Measurements from ENCODE around the gene IL17F.

GRCh38 chr6:52254731-52255378 lies 10.6 kb upstream of the IL17F start:
- TF ChIP-seq EZH2 (IDR thresholded peaks at IDR 0.05; ENCODE audit: low read length, unreplicated experiment) = no peak
- TF ChIP-seq, protein P1, sequence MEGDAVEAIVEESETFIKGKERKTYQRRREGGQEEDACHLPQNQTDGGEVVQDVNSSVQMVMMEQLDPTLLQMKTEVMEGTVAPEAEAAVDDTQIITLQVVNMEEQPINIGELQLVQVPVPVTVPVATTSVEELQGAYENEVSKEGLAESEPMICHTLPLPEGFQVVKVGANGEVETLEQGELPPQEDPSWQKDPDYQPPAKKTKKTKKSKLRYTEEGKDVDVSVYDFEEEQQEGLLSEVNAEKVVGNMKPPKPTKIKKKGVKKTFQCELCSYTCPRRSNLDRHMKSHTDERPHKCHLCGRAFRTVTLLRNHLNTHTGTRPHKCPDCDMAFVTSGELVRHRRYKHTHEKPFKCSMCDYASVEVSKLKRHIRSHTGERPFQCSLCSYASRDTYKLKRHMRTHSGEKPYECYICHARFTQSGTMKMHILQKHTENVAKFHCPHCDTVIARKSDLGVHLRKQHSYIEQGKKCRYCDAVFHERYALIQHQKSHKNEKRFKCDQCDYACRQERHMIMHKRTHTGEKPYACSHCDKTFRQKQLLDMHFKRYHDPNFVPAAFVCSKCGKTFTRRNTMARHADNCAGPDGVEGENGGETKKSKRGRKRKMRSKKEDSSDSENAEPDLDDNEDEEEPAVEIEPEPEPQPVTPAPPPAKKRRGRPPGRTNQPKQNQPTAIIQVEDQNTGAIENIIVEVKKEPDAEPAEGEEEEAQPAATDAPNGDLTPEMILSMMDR (conservative IDR thresholded peaks at IDR 0.05; ENCODE audit: low read depth, low read length) = no peak
